IPS-11a (cell line): Measurements from ENCODE around the gene TMC6.
"Not testable (repeated sequence)": the region's sequence is repeated elsewhere in the genome, so short reads cannot be mapped to it uniquely, and the experiment has no call there.

Experiments used
- H3K4me3 ChIP-seq: one replicate; pipeline ENCODE4 v1.5.1; 2013; ENCODE audit warnings: low read depth, low read length, control low read depth

Gene TMC6

DNA sequence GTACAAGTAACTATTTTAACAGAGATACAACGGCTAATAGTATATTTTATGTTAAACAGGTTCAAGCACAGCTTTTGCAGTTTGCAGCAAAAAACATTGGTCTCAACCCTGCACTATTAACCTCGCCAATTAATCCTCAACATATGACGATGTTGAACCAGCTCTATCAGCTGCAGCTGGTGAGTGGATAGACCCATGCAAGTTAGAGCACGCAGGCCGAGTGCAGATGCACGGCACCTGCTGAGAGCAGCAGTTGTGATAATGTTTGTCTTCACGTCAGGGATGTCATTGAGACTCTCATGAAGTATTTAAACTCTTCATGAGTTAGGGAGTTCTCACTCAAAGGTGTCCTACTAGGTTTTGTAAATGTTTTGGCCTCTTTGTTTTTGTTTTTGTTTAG, 45.6 kb downstream of the TMC6 start:
- H3K4me3 ChIP-seq: no peak overlapping the region

DNA sequence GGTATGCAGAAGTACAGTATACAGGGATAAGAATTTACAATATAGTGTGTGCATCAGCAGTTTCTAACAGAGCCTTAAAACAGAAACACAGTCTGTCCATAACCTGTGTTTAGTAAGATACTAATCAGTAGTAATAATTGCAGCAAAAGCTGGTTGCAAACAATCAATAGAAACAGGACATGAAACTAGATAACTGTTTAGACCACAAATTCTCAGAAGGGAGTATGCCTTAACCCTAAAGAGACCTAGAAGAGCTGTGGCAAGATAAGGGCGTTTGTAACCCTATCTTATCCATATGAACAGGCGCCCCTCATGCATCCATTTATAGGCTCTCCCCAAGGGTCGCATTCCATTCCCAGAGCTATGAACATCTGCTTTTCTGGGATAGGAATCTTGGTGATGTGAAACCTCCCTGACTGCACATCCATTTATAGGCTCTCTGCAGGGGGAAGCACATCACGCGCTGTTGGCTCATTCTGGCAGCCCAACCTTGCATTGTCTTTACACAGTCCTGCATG, 46.1 kb downstream of the TMC6 start:
- H3K4me3 ChIP-seq: not testable (repeated sequence)

DNA sequence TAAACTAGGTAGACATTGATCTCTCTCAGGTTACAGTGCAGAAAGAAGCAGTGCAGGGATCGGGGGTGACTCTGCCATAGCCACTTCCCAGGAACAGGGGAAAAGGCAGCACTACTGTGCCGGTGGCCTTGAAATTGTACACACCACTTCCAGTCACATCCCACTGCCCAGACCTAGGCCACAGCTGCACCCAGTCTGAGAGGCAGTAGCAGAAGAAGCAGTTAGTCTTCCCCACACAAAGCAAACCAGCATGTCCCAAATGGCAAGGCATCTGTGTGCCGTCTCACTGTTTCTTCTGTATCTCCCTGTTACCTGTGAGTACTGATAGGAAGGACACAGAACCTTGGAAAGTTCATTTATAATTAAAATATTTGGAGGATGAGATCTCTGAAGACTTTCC, 47.0 kb downstream of the TMC6 start:
- H3K4me3 ChIP-seq: no peak overlapping the region

DNA sequence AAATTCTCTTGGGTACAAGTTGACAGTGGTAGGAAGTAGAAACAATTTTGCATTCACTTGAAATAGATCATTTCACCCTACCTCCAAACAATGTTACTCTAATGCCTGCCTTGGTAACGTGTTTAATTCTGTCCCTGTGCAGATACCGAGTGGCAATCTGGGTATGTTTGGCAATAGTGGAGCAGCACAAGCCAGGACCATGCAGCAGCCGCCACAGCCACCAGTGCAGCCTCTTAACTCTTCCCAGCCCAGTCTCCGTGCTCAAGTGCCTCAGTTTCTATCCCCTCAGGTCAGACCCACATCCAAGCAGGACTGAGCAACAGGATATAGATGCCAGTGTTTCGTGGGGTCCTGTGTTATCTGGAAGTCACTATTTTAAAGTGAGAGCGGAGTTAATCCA, 49.3 kb downstream of the TMC6 start:
- no peak overlapping the region for H3K4me3 ChIP-seq

DNA sequence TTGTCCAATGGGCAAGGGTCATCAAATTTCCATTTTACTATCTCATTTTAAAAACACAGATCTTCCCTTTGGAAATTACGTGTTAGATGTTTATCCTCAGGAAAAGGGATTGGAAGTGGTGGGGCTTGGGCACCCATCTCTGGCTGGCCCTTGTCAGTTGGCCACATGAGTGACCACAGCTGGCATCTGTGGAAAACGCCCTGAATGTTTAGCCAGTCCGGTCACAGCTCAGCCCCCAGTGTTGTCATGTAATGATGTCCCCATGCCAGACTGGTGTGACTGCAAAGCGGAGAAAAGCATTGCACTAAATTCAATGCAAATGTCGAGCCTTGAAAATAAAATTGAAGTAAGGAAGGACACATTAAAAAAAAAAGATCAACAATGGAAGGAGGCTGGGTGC, 53.0 kb downstream of the TMC6 start:
- H3K4me3 ChIP-seq: no peak overlapping the region

DNA sequence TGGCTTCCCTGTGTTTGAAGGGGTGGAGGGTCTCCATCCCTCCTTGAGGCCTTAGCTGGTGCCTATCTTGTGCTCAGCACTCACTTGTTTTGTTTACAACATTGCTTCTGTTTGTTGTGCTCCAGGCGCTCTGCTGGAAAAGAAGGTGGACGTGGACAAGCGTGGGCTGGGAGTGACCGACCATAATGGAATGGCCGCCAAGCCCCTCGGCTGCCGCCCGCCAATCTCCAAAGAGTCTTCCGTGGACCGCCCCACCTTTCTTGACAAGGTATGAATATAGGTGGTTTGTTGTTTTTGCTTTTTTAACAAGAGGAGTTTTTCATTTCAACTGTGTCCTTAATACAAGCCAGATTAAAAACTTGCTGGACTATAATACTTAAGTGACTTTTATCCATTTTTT, 53.5 kb downstream of the TMC6 start:
- H3K4me3 ChIP-seq: no peak overlapping the region

DNA sequence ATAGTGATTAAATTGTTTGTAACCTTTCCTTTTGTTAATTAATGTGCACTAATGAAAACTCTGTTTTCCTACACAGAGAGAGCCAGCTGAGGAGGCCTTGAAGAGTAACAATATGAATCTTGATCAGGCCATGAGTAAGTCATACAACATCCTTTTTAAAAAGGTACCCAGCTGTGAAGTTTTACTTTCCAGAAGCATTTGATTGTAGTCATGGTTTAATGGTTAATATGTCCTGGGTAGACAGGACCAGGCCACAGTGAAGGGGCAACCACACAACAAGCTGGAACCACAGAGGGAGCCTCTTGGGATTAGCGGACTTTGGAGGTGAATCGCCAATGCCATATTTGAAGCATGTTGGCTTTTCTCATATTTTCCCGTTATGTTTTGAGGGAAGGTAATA, 55.6 kb downstream of the TMC6 start:
- no peak overlapping the region for H3K4me3 ChIP-seq

DNA sequence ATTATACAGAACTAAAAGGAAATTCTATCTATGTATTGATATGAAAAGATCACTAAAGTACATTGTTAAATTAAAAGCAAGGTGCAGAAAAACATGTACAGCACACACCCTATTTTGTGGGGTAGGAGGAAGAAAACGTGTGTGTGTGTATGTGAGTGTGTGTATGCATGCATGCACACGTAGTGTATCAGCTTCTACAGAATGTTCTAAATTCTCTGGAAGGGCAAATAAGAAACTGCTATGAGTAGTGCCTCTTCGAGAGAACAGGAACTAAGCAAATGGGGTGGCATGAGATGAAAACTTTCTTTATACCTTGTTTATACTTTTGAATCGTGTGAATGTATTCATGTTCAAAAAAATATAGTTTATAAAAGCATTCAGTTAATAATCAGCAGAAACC, 58.9 kb downstream of the TMC6 start:
- H3K4me3 ChIP-seq: no peak overlapping the region

DNA sequence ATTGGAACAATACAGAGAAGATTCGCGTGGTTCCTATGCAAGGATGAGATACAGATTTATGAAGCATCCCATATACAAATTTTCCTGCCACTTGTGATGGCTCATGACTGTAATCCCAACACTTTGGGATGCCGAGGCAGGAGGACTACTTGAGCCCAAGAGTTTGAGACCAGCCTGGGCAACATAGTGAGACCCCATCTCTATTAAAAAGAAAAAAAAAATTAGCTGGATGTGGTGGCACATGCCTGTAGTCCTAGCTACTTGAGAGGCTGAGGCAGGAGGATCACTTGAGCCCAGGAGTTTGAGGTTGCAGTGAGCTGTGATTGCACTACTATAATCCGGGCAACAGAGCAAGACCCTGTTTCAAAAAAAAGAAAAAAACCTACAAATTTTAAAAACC, 61.6 kb downstream of the TMC6 start:
- not testable (repeated sequence) for H3K4me3 ChIP-seq

DNA sequence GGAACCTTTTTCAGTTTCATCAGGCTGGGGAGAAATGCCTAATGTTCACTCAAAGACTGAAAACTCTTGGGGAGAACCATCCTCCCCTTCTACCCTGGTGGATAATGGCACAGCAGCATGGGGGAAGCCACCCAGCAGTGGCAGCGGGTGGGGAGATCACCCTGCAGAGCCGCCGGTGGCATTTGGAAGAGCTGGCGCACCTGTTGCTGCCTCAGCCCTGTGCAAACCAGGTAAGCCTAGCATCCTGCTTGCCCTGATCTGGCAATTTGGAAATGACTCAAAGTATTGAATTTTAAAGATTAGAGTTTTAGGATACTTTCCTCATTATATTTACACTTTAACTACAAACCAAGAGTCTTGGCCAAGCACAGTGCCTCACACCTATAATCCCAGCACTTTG, 63.8 kb downstream of the TMC6 start:
- no peak overlapping the region for H3K4me3 ChIP-seq

DNA sequence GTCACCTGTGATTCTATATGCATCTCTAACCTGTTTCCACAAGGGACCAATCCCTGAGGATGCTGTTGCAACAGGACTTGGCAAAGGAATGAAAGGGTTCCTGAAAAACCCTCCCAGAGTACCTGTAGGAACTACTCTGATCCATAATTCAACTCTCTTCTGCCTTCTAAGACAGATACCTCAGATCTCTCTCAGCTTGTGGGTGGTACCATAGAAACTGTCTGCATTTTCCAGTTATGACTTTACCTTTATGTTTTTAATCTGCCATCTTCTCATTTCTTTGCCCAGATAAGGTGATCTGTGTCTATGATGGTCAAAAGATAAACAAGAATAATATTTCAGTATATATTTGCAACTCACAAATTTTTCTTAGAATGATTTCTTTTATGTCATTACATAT, 65.1 kb downstream of the TMC6 start:
- H3K4me3 ChIP-seq: no peak overlapping the region

DNA sequence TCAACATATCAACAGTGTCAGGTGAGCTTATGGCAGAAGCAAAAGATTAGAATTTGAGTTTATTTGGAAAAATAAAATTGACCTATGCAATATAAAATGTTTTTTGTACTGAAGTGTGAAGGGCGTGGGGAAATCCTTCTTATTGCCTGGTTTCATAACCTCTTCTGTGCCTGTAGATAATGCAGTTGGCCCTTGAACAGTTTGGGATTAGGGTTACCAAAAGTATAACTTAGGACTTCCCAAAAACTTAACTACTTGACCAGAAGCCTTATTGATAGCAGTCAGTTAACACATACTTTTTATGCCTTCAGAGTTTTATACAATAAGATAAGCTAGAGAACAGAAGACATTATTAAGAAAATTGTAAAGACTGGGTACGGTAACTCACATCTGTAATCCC, 66.0 kb downstream of the TMC6 start:
- no peak overlapping the region for H3K4me3 ChIP-seq
